ENCODE results near the gene DNAH10. TPM values are rescaled to one million over a fixed set of nuclear protein-coding genes. Genes with fewer than 3 reads are reported as not detected.

Gene DNAH10
- total and polyA plus RNA-seq, 2 of the 13 experiments (the other 11 are each of a cell fraction or from before 2014, with no cell fraction given) = 0.01 to 0.02 TPM

DNA sequence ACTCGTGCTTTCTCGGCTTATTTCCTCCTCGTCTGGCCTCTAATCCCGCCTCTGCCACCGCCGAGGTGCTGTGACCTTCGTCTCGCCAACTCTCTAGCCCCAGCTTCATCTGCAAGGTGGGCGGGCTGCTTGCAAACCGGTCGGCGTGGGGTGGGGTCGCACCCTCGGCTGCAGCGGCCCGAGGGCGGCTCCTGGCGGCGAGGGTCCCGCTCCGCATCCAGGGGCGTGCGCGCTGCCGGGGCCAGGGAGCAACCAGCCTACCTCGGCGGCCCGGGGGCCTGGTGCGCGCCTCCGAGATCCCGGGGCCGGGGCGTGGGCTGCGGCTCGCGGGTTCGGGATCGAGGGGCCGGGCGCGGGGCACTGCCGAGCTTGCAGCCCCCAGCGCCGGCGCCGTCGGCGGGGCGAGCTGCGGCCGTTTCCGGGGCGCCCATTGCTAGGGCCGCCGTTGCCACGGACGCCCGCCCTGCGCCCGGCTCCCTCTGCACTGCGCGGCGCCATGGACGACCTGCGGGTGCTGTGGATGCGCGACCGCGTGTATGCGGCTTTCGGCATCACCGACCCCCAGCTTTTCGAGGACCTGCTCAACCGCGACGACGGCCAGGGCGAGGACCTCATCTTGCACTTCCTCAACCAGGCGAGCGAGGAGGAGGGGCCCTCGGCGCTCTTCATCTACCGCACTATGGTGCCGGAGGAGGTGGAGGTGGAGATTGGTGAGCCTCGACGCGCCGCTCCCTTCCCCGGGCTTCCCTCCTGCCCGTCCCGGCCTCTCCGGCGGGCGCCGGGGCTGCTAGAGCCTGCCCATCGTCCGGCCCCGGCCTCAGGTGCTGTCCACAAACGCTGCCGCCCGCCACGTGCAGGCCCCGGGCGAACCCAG, at the start of gene DNAH10 (continued):
- TF ChIP-seq, protein P1, sequence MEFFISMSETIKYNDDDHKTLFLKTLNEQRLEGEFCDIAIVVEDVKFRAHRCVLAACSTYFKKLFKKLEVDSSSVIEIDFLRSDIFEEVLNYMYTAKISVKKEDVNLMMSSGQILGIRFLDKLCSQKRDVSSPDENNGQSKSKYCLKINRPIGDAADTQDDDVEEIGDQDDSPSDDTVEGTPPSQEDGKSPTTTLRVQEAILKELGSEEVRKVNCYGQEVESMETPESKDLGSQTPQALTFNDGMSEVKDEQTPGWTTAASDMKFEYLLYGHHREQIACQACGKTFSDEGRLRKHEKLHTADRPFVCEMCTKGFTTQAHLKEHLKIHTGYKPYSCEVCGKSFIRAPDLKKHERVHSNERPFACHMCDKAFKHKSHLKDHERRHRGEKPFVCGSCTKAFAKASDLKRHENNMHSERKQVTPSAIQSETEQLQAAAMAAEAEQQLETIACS (CRISPR knock-in tag; IDR thresholded peaks at IDR 0.05) = peak; percentile 81
- TF ChIP-seq ATRX (CRISPR knock-in tag; IDR thresholded peaks at IDR 0.05; ENCODE audit: borderline replicate concordance) = no peak
- peak; percentile 3; the same call in 1 of the 2 replicates for TF ChIP-seq BORCS8-MEF2B (CRISPR knock-in tag; IDR thresholded peaks at IDR 0.05)
- TF ChIP-seq, protein P2, sequence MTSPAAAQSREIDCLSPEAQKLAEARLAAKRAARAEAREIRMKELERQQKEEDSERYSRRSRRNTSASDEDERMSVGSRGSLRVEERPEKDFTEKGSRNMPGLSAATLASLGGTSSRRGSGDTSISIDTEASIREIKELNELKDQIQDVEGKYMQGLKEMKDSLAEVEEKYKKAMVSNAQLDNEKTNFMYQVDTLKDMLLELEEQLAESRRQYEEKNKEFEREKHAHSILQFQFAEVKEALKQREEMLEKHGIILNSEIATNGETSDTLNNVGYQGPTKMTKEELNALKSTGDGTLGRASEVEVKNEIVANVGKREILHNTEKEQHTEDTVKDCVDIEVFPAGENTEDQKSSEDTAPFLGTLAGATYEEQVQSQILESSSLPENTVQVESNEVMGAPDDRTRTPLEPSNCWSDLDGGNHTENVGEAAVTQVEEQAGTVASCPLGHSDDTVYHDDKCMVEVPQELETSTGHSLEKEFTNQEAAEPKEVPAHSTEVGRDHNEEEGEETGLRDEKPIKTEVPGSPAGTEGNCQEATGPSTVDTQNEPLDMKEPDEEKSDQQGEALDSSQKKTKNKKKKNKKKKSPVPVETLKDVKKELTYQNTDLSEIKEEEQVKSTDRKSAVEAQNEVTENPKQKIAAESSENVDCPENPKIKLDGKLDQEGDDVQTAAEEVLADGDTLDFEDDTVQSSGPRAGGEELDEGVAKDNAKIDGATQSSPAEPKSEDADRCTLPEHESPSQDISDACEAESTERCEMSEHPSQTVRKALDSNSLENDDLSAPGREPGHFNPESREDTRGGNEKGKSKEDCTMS (CRISPR knock-in tag; conservative IDR thresholded peaks at IDR 0.05) = no peak
- no peak for TF ChIP-seq SKIL (CRISPR knock-in tag; IDR thresholded peaks at IDR 0.05; ENCODE audit: borderline replicate concordance)
- TF ChIP-seq HOXA9 (CRISPR knock-in tag; IDR thresholded peaks at IDR 0.05; ENCODE audit: borderline replicate concordance) = no peak
- TF ChIP-seq ZNF557 (CRISPR knock-in tag; IDR thresholded peaks at IDR 0.05) = no peak
- TF ChIP-seq NFE2 (CRISPR knock-in tag; IDR thresholded peaks at IDR 0.05) = no peak
- TF ChIP-seq ZSCAN20 (CRISPR knock-in tag; IDR thresholded peaks at IDR 0.05; ENCODE audit: borderline replicate concordance) = no peak
- peak; percentile 95 for TF ChIP-seq ZNF777 (CRISPR knock-in tag; IDR thresholded peaks at IDR 0.05)
- TF ChIP-seq ZNF460 (CRISPR knock-in tag; IDR thresholded peaks at IDR 0.05; ENCODE audit: borderline replicate concordance) = no peak
- TF ChIP-seq, protein P3, sequence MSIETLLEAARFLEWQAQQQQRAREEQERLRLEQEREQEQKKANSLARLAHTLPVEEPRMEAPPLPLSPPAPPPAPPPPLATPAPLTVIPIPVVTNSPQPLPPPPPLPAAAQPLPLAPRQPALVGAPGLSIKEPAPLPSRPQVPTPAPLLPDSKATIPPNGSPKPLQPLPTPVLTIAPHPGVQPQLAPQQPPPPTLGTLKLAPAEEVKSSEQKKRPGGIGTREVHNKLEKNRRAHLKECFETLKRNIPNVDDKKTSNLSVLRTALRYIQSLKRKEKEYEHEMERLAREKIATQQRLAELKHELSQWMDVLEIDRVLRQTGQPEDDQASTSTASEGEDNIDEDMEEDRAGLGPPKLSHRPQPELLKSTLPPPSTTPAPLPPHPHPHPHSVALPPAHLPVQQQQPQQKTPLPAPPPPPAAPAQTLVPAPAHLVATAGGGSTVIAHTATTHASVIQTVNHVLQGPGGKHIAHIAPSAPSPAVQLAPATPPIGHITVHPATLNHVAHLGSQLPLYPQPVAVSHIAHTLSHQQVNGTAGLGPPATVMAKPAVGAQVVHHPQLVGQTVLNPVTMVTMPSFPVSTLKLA (IDR thresholded peaks at IDR 0.05) = no peak
- TF ChIP-seq ZNF576 (CRISPR knock-in tag; IDR thresholded peaks at IDR 0.05) = peak; percentile 90
- no peak for TF ChIP-seq WIZ (CRISPR knock-in tag; IDR thresholded peaks at IDR 0.05)
- TF ChIP-seq ZBTB7A (CRISPR knock-in tag; IDR thresholded peaks at IDR 0.05) = peak; percentile 88
- TF ChIP-seq ZNF674 (CRISPR knock-in tag; IDR thresholded peaks at IDR 0.05; ENCODE audit: low read depth) = no peak
- TF ChIP-seq SAP130 (CRISPR knock-in tag; IDR thresholded peaks at IDR 0.05; ENCODE audit: low read depth) = peak; percentile 77
- TF ChIP-seq, protein P4, sequence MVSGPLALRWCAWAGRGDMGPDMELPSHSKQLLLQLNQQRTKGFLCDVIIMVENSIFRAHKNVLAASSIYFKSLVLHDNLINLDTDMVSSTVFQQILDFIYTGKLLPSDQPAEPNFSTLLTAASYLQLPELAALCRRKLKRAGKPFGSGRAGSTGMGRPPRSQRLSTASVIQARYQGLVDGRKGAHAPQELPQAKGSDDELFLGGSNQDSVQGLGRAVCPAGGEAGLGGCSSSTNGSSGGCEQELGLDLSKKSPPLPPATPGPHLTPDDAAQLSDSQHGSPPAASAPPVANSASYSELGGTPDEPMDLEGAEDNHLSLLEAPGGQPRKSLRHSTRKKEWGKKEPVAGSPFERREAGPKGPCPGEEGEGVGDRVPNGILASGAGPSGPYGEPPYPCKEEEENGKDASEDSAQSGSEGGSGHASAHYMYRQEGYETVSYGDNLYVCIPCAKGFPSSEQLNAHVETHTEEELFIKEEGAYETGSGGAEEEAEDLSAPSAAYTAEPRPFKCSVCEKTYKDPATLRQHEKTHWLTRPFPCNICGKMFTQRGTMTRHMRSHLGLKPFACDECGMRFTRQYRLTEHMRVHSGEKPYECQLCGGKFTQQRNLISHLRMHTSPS (CRISPR knock-in tag; IDR thresholded peaks at IDR 0.05; ENCODE audit: low read depth) = no peak
- TF ChIP-seq CREM (IDR thresholded peaks at IDR 0.05) = no peak
- no peak for TF ChIP-seq CREM (CRISPR knock-in tag; IDR thresholded peaks at IDR 0.05)
